ENCODE measurements around the gene CHCHD2.
"Not testable (repeated sequence)": the region's sequence is repeated elsewhere in the genome, so short reads cannot be mapped to it uniquely, and the experiment has no call there.

DNA sequence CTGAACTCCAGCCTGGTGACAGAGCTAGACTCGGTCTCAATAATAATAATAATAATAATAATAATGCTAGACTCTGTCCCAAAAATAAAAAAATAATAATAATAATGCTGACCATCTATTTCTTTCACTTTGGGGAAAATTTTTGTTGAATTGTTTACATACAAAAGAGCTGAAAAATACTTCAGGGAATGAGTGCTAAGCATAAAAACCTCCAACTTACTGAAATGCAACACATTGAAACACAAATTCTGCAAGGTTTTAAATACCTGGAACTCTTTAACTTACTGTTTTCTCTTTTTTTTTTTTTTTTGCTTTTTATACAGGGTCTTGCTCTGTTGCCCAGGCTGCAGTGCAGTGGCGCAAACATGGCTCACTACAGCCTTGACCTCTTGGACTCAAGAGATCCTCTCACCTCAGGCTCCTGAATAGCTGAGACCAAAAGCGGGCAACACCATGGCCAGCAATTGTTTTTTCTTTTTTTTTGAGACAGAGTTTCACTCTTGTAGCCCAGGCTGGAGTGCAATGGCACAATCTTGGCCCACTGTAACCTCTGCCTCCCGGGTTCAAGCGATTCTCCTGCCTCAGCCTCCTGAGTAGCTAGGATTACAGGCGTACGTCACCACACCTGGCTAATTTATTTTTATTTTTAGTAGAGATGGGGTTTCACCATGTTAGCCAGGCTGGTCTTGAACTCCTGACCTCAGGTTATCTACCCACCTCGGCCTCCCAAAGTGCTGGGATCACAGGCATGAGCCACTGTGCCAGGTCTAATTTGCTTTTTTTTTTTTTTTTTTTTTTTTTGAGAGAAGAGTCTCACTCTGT lies 7.9 kb downstream of the CHCHD2 start:
- TF ChIP-seq, protein P1, sequence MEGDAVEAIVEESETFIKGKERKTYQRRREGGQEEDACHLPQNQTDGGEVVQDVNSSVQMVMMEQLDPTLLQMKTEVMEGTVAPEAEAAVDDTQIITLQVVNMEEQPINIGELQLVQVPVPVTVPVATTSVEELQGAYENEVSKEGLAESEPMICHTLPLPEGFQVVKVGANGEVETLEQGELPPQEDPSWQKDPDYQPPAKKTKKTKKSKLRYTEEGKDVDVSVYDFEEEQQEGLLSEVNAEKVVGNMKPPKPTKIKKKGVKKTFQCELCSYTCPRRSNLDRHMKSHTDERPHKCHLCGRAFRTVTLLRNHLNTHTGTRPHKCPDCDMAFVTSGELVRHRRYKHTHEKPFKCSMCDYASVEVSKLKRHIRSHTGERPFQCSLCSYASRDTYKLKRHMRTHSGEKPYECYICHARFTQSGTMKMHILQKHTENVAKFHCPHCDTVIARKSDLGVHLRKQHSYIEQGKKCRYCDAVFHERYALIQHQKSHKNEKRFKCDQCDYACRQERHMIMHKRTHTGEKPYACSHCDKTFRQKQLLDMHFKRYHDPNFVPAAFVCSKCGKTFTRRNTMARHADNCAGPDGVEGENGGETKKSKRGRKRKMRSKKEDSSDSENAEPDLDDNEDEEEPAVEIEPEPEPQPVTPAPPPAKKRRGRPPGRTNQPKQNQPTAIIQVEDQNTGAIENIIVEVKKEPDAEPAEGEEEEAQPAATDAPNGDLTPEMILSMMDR (conservative IDR thresholded peaks at IDR 0.05 in 1 of 2, IDR thresholded peaks at IDR 0.05 in 1 of 2; ENCODE audit: extremely low read depth in 1 of 2, insufficient read depth in 1 of 2, low read depth in 1 of 2, low read length in 2 of 2), result not testable (repeated sequence)
- not testable (repeated sequence) for TF ChIP-seq EZH2 (IDR thresholded peaks at IDR 0.05; ENCODE audit: borderline replicate concordance, low read length)
